K562 (cell line): ENCODE measurements around the gene IMMP2L. TPM values are rescaled to one million over a fixed set of nuclear protein-coding genes. Genes with fewer than 3 reads are reported as not detected.

Experiments
- ATAC-seq: fragments of 200-7000 bp; cut with Tn5 transposase; 3 replicates; pipeline ENCODE4 v1.9.1; 2020; ENCODE audit warnings: moderate library complexity
- BruUV-seq: library from RNA; stranded (reverse); fragments of 400-500 nt; replicated peaks from 2 replicates; lab custom pipeline; 2021; lab: Mats Ljungman, UMichigan
- CTCF ChIA-PET: fragments of 300-600 bp; formaldehyde crosslinking; extraction: SDS; loops from one replicate; lab custom pipeline; 2021; ENCODE audit warnings: low intra/inter-chr PET ratio; lab: Yijun Ruan, JAX
- POLR2A ChIA-PET: fragments of 300-600, 350-650 bp; sonication (Branson Sonifier 250); formaldehyde crosslinking; extraction: SDS; loops from one replicate; lab custom pipeline; 2021; ENCODE audit warnings: antibody characterized with exemption, inconsistent platforms; lab: Yijun Ruan, JAX
- DNase-seq, 4 experiments: peaks; one replicate each; pipeline versions ENCODE4 v3.0.0 to v3.0.0-alpha.2; 2011 to 2018; ENCODE audit warnings: low spot score in 3 of 4, mixed read lengths in 3 of 4; ENCODE audit errors: extremely low read depth in 1 of 4
- FAIRE-seq: peaks from 2 replicates; lab custom pipeline; 2011; peaks lifted over from hg19 to GRCh38; lab: Jason Lieb, UNC
- H2AFZ ChIP-seq: 2 replicates; pipeline ENCODE4 v1.6.0; 2011; ENCODE audit warnings: low read depth, low read length, control low read depth, inconsistent platforms
- H3K27ac ChIP-seq: fragments of 200-600 bp; 3 replicates; pipeline ENCODE4 v1.8.0; 2011; ENCODE audit warnings: low read depth, mild to moderate bottlenecking, control low read depth, inconsistent platforms, low read length, moderate library complexity, mixed read lengths; ENCODE audit errors: extremely low read depth
- H3K27me3 ChIP-seq, 2 experiments: fragments of 300-600 bp in 1 of 2; 2 replicates in 1 of 2; 3 replicates in 1 of 2; pipeline versions ENCODE4 v1.6.0 to v1.8.0; 2011; ENCODE audit warnings: inconsistent platforms in 2 of 2, low read length in 2 of 2, mild to moderate bottlenecking in 1 of 2, mixed read lengths in 1 of 2, moderate library complexity in 1 of 2; ENCODE audit not compliant: control insufficient read depth in 2 of 2, insufficient read depth in 2 of 2
- H3K36me3 ChIP-seq: fragments of 300-600 bp; 3 replicates; pipeline ENCODE4 v1.8.0; 2011; ENCODE audit warnings: mild to moderate bottlenecking, low read length, inconsistent platforms; ENCODE audit not compliant: control insufficient read depth, insufficient read depth
- H3K4me1 ChIP-seq, 2 experiments: fragments of 200-600 bp in 1 of 2; replicated peaks in 1 of 2; 2 replicates in 1 of 2; 3 replicates in 1 of 2; pipeline versions ENCODE4 v1.5.1 to v1.8.0; 2011; ENCODE audit warnings: inconsistent platforms in 2 of 2, low read length in 2 of 2, mild to moderate bottlenecking in 1 of 2, mixed read lengths in 1 of 2, moderate library complexity in 1 of 2; ENCODE audit not compliant: control insufficient read depth in 2 of 2, insufficient read depth in 2 of 2
- H3K4me2 ChIP-seq: 2 replicates; pipeline ENCODE4 v1.6.1; 2011; ENCODE audit warnings: low read length, control low read depth, inconsistent platforms, mixed read lengths; ENCODE audit not compliant: insufficient read depth
- H3K4me3 ChIP-seq: fragments of 200-600 bp; sonication (generic), shearing (Covaris generic); 2 replicates; pipeline ENCODE4 v1.5.1; 2016; ENCODE audit warnings: control low read depth, inconsistent platforms
- H3K79me2 ChIP-seq: fragments of 200-600 bp; 3 replicates; pipeline ENCODE4 v1.8.0; 2011; ENCODE audit warnings: low read length, inconsistent platforms; ENCODE audit not compliant: control insufficient read depth, insufficient read depth
- H3K9ac ChIP-seq, 2 experiments: 2 replicates each; pipeline versions ENCODE4 v1.6.0 to v1.6.1; 2011; ENCODE audit warnings: low read depth in 2 of 2, low read length in 2 of 2, control low read depth in 1 of 2, inconsistent platforms in 1 of 2, mild to moderate bottlenecking in 1 of 2, mixed read lengths in 1 of 2; ENCODE audit not compliant: insufficient read depth in 1 of 2
- H3K9me1 ChIP-seq: one replicate; pipeline ENCODE4 v1.6.0; 2011; ENCODE audit warnings: inconsistent platforms, mild to moderate bottlenecking, low read length, moderate library complexity; ENCODE audit not compliant: control insufficient read depth, insufficient read depth
- H3K9me3 ChIP-seq: replicated peaks from 2 replicates; pipeline ENCODE4 v1.5.1; 2011; ENCODE audit warnings: low read depth, low read length, inconsistent platforms; ENCODE audit not compliant: control insufficient read depth, insufficient read depth
- H4K20me1 ChIP-seq: replicated peaks from 2 replicates; pipeline ENCODE4 v1.6.1; 2011; ENCODE audit warnings: low read length, inconsistent platforms, mixed read lengths; ENCODE audit not compliant: control insufficient read depth, insufficient read depth
- ARID1B ChIP-seq: fragments of 450-650 bp; IDR thresholded peaks from 2 replicates; pipeline ENCODE4 v1.6.1; 2016; ENCODE audit warnings: antibody characterized with exemption, mild to moderate bottlenecking, inconsistent platforms
- BRCA1 ChIP-seq, 2 experiments: fragments of 450-650 bp in 1 of 2; sonication (generic) in 1 of 2; formaldehyde crosslinking in 1 of 2; IDR thresholded peaks; 2 replicates each; pipeline versions ENCODE4 v1.5.0 to v1.6.1; 2017 to 2020; ENCODE audit warnings: mild to moderate bottlenecking in 1 of 2, missing genetic modification reagents in 1 of 2
- CBX1 ChIP-seq: sonication (generic); IDR thresholded peaks from 2 replicates; pipeline ENCODE4 v1.6.1; 2016; ENCODE audit warnings: antibody characterized with exemption, low read depth, mild to moderate bottlenecking
- ETV5 ChIP-seq: sonication (generic); formaldehyde crosslinking; IDR thresholded peaks from 2 replicates; pipeline ENCODE4 v1.4.0; 2020; ENCODE audit warnings: low read depth, mild to moderate bottlenecking, missing genetic modification reagents
- FOSL1 ChIP-seq: fragments of 200-800 bp; sonication (Bioruptor generic); conservative IDR thresholded peaks from 2 replicates; pipeline ENCODE4 v1.6.1; 2016; ENCODE audit warnings: missing genetic modification characterization, missing compliant biosample characterization
- GTF2A2 ChIP-seq: IDR thresholded peaks from 2 replicates; pipeline ENCODE4 v1.6.1; 2016; ENCODE audit warnings: mild to moderate bottlenecking, missing genetic modification characterization, missing compliant biosample characterization
- MTA1 ChIP-seq: fragments of 450-650 bp; IDR thresholded peaks from 2 replicates; pipeline ENCODE4 v1.6.1; 2017; ENCODE audit warnings: borderline replicate concordance
- PHF8 ChIP-seq: fragments of 200-600 bp; sonication (generic); IDR thresholded peaks from 2 replicates; pipeline ENCODE4 v1.6.1; 2012; ENCODE audit warnings: mixed run types, mild to moderate bottlenecking, inconsistent platforms, low read length, moderate library complexity, borderline replicate concordance
- RNF2 ChIP-seq: sonication (generic); IDR thresholded peaks from 2 replicates; pipeline ENCODE4 v1.6.1; 2016
- SMARCA4 ChIP-seq: fragments of 450-650 bp; IDR thresholded peaks from 2 replicates; pipeline ENCODE4 v1.6.1; 2016
- SMARCE1 ChIP-seq: fragments of 450-650 bp; IDR thresholded peaks from 2 replicates; pipeline ENCODE4 v1.7.1; 2016; ENCODE audit warnings: mild to moderate bottlenecking
- TCFL5 ChIP-seq: fragments of 250-450 bp; sonication (Bioruptor Pico); conservative IDR thresholded peaks from 2 replicates; pipeline ENCODE4 v1.6.1; 2021; ENCODE audit warnings: mild to moderate bottlenecking, moderate library complexity, matching md5 sums
- ZFX ChIP-seq: sonication (generic); formaldehyde crosslinking; IDR thresholded peaks from 2 replicates; pipeline ENCODE4 v1.8.0; 2022; ENCODE audit warnings: mild to moderate bottlenecking, missing genetic modification reagents, moderate library complexity
- ZKSCAN1 ChIP-seq: fragments of 150-350 bp; IDR thresholded peaks from 2 replicates; pipeline ENCODE4 v1.6.1; 2016; ENCODE audit warnings: low read depth, low read length
- ZNF232 ChIP-seq: sonication (generic); formaldehyde crosslinking; IDR thresholded peaks from 2 replicates; pipeline ENCODE4 v1.8.0; 2022; ENCODE audit warnings: mild to moderate bottlenecking, missing genetic modification reagents
- ZNF699 ChIP-seq: fragments of 250-450 bp; sonication (Bioruptor Pico); IDR thresholded peaks from 2 replicates; pipeline ENCODE4 v1.8.0; 2021; ENCODE audit warnings: mild to moderate bottlenecking, moderate library complexity; ENCODE audit not compliant: insufficient replicate concordance
- WGBS: fragments of 100-300 bp; shearing (Covaris generic); methylation state at CpG from one replicate; pipeline ENCODE4 v1.1.6; 2016; ENCODE audit warnings: low coverage, mixed read lengths; ENCODE audit not compliant: insufficient coverage; ENCODE audit errors: missing lambda C conversion rate; 5-methylcytosine and 5-hydroxymethylcytosine counted together
- in situ Hi-C: fragments of 300-500 bp; cut with MboI; formaldehyde crosslinking; loops from 4 replicates; pipeline ENCODE4 v1.15.0; 2018; ENCODE audit warnings: inconsistent platforms, mixed read lengths
- intact Hi-C: fragments of 100-400 bp; cut with micrococcal nuclease; formaldehyde crosslinking; loops from 2 replicates; pipeline ENCODE4 v1.14.2; 2022
- polyA plus RNA-seq, 8 experiments: library from polyadenylated mRNA; depleted of rRNA in 4 of 8; stranded (reverse) in 5 of 8; unstranded in 3 of 8; fragments of >200 nt; fragmentation: Nextera tagmentation in 2 of 8; fragmentation: Illumina TruSeq in 1 of 8; extraction: Ambion mirVana in 2 of 8; extraction: Trizol in 1 of 8; gene quantifications; 2 replicates each; pipeline versions ENCODE4 v1.2.1 to v1.2.3, GENCODE V29; 2011 to 2014; ENCODE audit warnings: inconsistent platforms in 1 of 8, missing spikeins in 1 of 8
- total RNA-seq, 7 experiments: library from RNA; depleted of rRNA in 6 of 7; stranded (reverse); fragments of >200 nt in 6 of 7; fragmentation: Illumina TruSeq in 2 of 7; extraction: Trizol in 2 of 7; gene quantifications; 2 replicates each; pipeline versions ENCODE4 v1.2.1 to v1.2.3, GENCODE V29; 2011 to 2021; ENCODE audit warnings: low replicate concordance in 1 of 7
- TF ChIP-seq, protein P1 (sequence below): fragments of 200-800 bp; sonication (Bioruptor generic); IDR thresholded peaks from 2 replicates; pipeline ENCODE4 v1.6.1; 2017; ENCODE audit warnings: missing genetic modification characterization, missing compliant biosample characterization
- TF ChIP-seq, protein P2 (sequence below): sonication (generic); formaldehyde crosslinking; IDR thresholded peaks from 2 replicates; pipeline ENCODE4 v1.9.0; 2022; ENCODE audit warnings: mild to moderate bottlenecking, missing genetic modification reagents

Gene IMMP2L
- total and polyA plus RNA-seq, 9 of the 15 experiments (the other 6 are each of a cell fraction or from before 2014, with no cell fraction given), result 29.7 to 116 (median 53.0) TPM

DNA sequence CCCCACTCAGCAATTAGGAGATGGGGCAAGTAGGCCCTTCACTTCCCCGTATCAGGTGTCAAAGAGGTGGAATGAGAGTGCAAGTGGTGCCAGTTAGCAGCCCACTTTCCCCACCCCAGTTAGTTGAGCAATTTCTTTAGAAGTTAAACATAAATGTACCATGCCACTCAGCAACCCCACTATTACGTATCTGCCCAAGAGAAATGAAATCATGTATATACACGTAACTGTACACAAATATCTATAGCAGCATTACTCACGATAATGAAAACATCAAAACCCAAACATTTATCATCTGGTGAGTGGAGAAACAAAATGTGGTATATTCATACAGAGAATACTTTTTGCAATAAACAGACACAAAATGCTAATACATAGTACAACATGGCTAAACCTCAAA lies 50.4 kb downstream of the IMMP2L start (continued):
- TF ChIP-seq, protein P1, sequence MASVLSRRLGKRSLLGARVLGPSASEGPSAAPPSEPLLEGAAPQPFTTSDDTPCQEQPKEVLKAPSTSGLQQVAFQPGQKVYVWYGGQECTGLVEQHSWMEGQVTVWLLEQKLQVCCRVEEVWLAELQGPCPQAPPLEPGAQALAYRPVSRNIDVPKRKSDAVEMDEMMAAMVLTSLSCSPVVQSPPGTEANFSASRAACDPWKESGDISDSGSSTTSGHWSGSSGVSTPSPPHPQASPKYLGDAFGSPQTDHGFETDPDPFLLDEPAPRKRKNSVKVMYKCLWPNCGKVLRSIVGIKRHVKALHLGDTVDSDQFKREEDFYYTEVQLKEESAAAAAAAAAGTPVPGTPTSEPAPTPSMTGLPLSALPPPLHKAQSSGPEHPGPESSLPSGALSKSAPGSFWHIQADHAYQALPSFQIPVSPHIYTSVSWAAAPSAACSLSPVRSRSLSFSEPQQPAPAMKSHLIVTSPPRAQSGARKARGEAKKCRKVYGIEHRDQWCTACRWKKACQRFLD (CRISPR knock-in tag), result no peak

DNA sequence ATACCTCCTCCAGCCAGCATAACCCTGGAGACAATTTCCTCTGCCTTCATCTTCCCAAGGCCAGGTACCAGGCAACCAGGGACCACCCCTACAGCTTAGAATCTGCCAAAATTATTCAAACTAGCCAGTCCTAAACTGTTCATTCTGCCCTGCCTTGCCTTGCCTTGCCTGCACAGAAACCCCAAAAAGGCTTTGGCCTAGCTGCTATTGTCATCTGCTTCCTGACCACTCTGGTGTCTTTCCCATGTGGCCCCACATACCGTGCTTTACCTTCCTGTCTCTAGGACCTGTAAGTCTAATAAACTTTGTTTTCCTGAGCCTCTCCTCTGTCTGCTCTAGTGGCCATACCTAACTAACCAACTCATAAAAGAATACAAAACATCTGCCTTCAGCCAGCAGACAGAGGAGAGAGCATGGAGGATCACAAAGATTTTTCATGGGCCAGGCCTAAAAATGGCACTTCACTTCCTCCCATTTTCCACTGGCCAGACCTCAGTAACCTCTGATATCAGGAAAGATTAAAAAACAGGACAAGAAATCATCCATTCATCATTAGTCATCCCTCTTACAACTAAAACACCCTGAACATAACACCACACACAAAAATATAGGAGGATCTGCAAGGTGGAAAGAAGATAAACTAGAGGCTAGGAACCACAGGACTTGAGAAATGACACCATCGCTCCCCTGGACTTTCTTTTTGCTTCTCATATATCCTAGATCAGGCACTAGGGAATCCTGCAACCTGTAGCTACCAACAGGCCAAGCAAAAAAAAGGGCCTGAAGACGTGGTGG lies 51.5 kb downstream of the IMMP2L start:
- H3K27me3 ChIP-seq, result no peaks in the 10 kb centered on the region
- intact Hi-C loops, result no loop called here
- no peaks in the 10 kb centered on the region for H4K20me1 ChIP-seq
- DNase-seq, result peak in 1 of 4 experiments; percentile 41
- in situ Hi-C loops, result no loop called here
- no peak for FAIRE-seq
- H3K9ac ChIP-seq, result peak overlapping the region; percentile 1; a peak in 2 of 4 replicates
- peaks cover 9% of the 10 kb centered on the region; the same call in 1 of the 3 replicates for H3K79me2 ChIP-seq
- peaks cover 7 to 17% of the 10 kb centered on the region in 2 experiments; a peak in 3 of 5 replicates for H3K4me1 ChIP-seq
- 34% methylated on average over 3 of the region's 3 CpGs for WGBS
- peak overlapping the region; percentile 58; the same call in 2 of the 3 replicates for H3K27ac ChIP-seq
- no peaks in the 10 kb centered on the region for H3K9me1 ChIP-seq
- no TSS peak for BruUV-seq
- H3K4me2 ChIP-seq, result no peak overlapping the region; the same call in 1 of the 2 replicates
- H3K9me3 ChIP-seq, result no peaks in the 10 kb centered on the region
- ATAC-seq, result peak; percentile 55
- peak overlapping the region; percentile 74 for H2AFZ ChIP-seq
- H3K36me3 ChIP-seq, result no peaks in the 10 kb centered on the region
- CTCF ChIA-PET, result no interaction called here
- no peak overlapping the region for H3K4me3 ChIP-seq
- POLR2A ChIA-PET, result interaction anchor here (0.6 to 1.9 kb wide), 5 partner anchors 9 to 411 kb away, joined by 3 to 5 read pairs (median 3); no protein-coding TSS in a partner anchor
- TF ChIP-seq SMARCE1 (peak; percentile 58; the same call in 1 of the 2 replicates), RNF2 (no peak), FOSL1 (tag) (peak; percentile 87), MTA1 (0 out of 2 replicates have a peak, but pooled peaks have one; percentile 27), ZNF699 (CRISPR knock-in tag) (no peak), GTF2A2 (tag) (0 out of 2 replicates have a peak, but pooled peaks have one; percentile 51), PHF8 (no peak), ZKSCAN1 (no peak), BRCA1 (IDR thresholded peaks at IDR 0.05) (no peak), BRCA1 (CRISPR knock-in tag; IDR thresholded peaks at IDR 0.05) (no peak), CBX1 (no peak), ETV5 (CRISPR knock-in tag) (peak; percentile 42; the same call in 1 of the 2 replicates), TCFL5 (no peak), ZFX (peak; percentile 52), SMARCA4 (peak; percentile 76), ZNF232 (CRISPR knock-in tag) (0 out of 2 replicates have a peak, but pooled peaks have one; percentile 64), ARID1B (peak; percentile 73)
- TF ChIP-seq, protein P2, sequence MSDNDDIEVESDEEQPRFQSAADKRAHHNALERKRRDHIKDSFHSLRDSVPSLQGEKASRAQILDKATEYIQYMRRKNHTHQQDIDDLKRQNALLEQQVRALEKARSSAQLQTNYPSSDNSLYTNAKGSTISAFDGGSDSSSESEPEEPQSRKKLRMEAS, result peak; percentile 49; the same call in 1 of the 2 replicates
